ENCODE data around the gene STARD3.

Gene STARD3

DNA sequence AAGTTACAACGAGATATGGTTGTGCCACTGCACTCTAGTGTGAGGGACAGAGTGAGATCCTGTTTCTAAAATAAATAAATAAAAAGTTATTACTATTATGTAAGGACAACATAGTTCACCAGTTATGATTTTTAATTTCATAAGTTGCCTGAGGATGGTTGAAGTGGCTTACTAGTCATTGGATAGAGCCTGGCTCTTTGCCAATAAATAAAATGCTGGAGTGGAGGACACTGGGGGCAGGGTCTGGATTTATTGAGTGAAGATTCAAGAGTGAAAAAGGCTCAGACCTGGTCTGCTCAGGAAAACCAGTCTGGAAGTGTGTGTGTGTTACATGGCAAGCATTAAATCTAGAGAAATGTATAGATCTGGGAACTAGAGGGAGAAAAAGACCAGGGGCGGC lies 2.1 kb downstream of the STARD3 start:
- ATAC-seq: no peak

DNA sequence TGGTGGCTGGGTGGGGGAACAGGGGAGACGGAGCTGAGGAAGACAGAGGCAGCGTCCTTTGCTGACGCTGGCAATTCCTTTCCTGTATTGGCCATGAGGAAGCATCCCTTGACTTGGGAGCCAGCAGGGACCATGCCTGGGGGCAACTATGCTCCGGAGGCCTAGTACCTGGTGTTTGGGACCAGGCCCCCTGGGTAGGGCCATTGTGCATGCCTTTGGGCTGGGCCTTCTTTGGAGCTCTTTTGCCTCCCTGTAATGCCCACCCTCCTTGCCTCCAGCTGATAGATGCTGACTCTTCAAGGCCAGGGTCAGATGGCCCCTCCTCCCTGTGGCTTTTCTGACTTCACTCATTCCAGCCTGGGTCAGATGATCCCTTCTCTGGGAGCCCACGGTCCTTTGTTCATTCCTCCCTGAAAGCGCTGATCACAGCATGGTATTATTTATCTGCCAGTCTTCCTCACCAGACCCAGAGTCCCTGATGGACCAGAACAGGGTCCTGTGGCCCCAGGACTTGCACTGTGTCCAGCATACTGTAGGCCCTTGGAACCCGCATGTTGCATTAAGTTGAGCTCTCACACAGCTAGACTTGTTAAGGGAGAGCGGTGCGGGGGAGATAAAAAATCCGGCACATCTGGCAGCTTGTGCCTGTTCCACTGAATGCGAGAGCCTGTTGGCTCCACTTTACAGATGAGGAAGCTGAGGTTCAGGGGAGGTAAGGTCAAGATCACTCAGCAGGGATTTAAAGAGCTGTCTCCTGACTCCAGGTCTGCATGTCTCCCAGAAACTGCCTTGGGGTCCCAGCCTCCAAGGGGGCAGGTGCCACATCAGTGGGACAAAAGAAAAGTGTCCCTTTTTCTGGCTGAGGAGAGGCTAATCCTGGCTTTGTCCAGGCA lies 2.9 kb downstream of the STARD3 start:
- ATAC-seq: no peak

DNA sequence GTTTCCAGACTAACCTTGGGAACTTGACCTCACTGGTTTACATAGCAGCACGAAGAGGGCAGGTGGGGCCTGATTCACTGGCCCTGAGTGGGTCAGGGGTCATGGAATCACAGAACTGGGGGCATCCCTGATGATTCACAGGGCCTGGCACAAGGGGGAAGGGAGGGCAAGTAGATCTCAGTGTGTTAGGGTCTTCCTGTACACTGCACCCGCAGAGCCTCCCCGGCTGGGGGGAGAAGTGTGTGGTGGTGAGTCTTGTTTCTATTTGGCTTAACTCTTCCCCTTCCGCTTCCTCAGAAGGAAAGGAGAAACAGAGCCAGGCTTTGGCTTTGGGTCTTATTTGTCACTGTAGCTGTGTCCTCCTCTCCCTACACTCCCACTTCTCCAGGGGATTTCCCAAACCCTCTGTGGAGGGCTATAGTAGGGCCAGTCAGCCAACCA lies 3.7 kb downstream of the STARD3 start:
- ATAC-seq: no peak

DNA sequence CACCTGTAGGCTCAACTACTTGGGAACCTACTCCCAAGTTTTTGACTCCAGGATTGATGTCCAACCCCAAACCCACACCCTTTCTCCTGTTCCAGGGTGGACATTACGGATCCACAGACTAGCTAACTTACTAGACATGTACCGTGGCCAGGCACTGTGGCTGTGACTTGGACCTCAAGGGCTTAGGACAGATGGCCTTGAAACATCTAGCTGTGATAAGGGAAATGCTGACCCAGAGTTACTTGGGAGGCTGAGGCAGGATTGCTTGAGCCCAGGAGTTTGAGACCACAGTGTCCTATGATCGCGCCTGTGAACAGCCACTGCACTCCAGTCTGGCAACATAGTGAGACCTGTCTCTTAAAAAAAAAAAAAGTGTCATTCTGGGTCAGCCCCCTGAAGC lies 4.2 kb downstream of the STARD3 start:
- no peak for ATAC-seq

DNA sequence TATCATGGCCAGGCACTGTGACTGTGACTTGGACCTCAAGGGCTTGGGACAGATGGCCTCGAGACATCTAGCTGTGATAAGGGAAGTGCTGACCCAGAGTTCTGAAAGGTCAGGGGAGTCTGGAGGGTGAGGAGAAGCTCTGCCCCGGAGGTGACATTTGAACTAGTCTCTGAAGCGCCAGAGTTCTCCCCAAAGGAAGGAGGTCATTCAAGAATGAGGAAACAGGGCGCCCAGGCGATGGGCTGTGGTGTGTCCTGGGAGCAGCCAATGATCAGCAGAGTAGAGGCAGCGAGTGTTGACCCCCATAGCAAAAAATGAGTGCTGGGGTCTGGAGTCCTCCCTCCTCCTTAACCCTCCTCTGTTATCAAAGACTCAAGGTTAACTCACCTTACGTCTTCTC lies 4.9 kb downstream of the STARD3 start:
- no peak for ATAC-seq

DNA sequence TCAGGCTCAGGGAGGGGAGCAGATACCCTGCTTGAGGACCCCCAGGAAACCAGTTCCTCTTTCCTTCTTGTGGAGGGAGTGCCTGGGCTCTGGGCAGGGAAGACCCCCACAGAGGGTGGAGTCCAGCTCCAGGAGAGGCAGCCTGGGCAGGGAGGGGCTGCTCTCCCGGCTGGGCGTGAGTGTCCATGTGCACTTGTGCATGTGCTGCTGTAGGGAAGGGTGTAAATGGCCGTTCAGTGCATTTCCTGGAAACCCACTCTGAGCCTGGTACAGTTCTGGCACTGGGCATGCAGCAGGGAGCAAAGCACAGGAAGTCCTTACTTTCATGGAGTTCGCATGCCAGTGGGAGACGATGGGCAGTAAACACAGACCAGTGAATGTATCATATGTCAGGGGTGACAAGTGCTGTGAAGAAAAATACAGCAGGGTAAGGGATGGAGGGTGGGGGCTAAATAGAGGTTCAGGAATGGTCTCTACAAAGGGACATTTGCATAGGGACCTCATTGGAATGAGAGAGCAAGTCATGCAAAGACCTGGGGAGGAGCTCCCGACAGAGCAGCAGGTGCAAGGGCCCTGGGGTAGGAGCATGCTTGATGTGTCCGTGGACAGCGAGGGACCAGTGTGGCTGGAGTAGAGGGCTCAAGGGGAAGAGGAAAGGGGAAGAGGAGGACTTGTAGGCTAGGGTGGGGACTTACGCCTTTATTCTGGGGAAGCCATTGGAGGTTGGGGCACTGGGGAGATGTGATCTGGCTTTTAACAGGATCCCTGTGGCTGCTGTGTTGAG lies 5.5 kb downstream of the STARD3 start:
- ATAC-seq: no peak

DNA sequence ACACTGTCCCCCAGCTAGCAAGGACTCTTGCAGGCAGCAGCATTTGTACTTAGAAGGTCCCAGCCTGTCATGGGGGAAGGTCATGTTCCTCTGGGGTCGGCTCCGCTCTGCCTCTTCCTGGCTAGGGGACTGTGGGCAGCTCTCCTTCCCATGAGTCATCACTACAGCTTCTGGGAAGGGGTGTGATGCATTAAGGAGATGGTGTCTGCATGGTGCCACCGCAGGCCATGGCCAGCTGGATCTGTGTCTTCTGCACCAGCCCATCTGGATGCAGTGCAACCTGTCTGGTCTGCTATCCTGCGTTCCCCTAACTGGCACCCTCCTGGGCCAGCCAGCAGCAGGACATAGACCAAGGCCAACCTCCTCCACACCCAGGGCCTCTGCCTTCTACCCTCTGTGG lies 6.3 kb downstream of the STARD3 start:
- ATAC-seq: no peak

DNA sequence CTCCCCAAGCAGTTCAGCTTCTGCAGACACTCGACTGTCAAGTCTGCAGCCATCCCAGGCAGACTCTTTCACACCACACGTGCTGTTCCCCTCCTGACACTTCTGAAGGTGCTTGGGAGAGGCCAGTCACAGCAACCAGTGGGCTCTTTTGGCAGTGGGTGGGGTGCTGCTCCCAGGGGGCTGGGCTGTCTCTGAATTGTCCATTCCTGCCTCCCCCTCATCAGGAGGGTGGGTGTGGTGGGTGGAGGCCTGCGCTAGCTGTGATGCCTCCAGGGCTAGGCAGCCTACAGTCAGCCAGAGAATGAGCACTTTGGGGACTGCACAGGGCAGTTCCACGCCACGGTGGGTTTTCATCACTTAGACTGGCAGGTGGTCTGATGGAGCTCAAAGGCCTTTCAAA lies 10.3 kb downstream of the STARD3 start:
- no peak for ATAC-seq

DNA sequence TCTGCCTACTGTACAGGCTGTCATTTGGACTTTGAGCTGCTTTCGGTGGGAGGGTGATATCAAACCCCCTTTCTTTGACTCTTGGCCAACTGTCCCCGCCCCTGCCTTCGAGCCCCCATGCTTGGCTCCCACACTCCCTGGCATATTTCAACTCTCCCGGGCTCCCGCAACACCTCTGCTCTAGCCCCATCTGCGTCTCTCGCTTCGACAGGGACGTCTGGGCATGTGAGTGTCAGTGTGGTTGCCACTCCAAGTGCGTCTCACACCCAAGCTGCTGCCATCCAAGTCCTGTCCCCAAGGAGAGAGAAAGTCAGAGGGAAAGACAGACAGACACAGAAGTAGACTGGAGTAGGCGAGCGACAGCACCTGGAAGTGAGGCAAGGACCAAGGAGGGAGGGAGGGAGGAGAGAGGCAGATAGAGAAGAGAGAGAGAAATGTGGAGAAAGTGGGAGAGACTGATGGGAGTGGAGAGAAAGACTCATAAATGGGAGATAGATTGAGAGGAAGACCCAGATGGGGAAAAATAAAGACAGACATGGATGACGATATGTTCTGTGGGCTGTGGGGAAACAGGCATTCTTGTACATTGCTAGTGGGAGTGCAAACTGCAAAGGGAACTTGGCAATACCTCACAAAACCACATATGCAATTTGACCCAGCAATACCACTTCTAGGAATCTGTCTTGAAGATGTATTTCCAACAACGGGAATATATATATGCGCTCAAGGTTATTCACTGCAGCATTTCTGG lies 11.8 kb downstream of the STARD3 start:
- no peak for ATAC-seq

DNA sequence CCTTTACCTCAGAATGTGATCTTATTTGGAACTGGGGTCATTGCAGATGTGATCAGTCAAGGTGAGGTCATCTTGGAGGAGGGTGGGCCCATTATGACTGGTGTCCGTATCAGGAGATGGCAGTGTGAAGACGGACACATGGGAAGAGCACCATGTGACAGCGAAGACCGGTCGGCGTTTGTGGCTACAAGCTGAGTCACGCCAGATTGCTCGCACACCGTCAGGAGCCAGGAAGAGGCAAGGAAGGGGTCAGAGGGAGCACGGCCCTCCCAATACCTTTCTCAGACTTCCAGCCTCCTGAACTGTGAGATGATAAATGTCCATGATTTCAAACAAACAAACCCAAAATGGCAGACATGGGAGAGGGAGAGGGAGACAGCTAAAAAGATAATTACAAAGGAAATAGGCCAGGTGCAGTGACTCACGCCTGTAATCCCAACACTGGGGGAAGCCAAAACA lies 13.2 kb downstream of the STARD3 start:
- no peak for ATAC-seq

DNA sequence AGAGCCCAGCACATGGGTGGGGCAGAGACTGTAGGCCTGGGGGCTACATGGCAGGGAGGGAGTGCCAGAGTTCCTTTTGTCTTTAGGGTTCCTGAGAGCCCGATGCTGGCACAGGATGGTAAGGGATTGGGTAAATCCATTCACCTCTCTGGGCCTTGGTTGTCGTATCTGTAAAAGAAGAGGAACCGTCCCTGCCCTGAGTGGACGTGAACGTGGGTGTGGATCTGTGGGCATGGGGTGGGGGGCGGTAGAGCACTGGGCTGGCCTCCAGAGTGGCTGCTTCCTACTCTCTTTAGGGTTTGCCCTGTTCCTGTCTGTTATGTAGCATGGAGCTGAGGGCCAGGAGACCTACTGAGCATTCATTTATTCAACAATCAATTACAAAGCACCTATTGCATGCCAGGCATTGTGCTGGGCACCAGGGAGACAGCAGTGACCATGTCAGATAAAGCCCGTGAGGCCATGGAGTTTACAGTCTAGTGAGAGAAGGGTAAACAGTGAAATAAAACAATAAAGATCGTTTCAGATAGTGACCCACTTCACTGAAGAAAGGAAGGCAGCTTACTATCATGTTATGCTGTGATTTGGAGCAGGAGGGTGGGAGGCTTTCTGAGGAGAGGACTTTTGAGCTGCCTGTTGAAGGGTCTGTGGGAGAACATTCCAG lies 15.1 kb downstream of the STARD3 start:
- ATAC-seq: no peak

DNA sequence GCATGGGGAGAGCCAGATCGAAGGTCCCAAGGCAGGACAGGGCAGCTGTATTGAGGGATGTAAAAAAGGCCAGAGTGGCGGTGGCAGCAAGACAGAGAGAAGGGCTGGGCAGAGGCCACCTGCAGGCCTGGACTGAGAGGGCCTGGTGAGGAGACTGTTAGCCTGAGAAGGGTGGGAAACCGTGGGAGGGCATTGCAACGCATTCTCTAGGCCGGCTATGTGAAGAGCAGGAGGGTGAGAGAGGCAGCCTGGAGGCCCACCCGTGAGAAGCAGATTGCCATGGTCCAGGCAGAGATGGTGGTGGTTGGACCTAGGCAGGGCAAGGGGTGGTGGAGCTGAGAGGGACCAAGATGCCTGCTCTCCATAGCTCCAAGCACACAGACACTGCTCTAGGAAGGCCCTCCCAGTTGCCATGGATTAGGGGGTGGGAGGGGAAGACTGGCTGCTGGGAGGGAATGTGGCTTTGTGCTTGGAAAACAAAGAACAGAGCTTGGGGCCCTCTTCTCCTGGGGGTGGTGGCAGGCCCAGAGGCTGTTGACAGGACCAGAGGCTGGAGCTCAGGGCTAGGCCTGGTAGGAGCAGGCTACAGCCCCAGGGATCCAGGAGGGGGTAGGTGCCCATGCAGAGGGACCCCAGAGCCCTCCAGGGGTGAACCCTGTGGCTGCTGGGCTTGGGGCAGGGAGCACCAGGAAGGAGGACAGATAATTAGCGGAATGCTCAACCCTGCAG lies 15.8 kb downstream of the STARD3 start:
- ATAC-seq: no peak

DNA sequence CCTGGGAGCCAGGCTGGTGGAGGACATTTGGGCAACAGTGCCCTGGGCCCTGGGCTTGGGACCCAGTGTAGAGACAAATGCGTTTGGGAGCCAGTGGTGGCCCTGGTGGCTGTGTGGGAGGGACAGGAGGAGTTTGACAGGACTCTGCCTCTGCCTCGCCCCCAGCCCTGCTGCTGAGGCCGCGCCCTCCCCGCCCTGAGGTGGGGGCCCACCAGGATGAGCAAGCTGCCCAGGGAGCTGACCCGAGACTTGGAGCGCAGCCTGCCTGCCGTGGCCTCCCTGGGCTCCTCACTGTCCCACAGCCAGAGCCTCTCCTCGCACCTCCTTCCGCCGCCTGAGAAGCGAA lies 16.3 kb downstream of the STARD3 start:
- ATAC-seq: no peak

DNA sequence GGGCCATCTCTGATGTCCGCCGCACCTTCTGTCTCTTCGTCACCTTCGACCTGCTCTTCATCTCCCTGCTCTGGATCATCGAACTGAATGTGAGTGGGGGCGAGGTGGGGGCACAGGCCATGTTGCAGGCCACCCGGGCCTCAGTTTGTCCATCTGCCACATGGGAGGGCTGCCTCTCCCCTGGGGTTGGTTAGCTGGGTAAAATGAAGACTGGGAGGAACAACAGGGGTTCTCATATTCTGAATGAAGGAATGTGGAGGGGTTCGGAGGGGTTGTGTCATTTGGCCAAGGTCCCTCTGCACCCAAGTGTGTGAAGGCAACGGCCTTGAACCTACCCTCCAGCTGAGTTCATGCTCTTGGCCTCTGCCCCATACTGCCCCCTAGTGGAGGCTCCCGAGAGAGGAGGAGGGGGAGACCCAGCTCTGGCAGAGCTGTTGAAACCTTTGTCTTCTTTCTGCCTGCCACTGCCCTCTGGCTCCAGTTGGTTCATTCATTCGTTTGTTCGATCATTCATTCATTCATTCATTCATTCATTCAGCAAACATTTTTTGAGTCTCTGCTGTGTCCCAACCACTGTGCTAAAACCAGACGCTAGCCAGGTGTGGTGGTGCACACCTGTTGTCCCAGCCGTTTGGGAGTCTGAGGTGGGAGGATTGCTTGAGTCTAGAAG lies 16.9 kb downstream of the STARD3 start:
- ATAC-seq: peak; percentile 67 to 76

DNA sequence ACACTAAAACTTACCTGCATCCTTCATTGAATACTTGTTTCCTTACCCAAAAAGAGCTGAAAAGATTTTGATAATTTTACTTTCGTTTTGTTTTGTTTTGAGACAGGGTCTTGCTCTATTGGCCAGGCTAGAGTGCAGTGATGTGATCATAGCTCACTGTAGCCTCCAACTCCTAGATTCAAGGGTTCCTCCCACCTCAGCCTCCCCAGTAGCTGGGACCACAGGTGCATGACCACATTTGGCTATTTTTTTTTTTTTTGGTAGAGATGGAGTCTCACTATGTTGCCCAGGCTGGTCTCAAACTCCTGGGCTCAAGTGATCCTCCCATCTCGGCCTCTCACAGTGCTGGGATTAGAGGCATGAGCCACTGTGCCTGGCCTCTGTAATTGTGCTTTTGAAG lies 18.2 kb downstream of the STARD3 start:
- ATAC-seq: no peak

DNA sequence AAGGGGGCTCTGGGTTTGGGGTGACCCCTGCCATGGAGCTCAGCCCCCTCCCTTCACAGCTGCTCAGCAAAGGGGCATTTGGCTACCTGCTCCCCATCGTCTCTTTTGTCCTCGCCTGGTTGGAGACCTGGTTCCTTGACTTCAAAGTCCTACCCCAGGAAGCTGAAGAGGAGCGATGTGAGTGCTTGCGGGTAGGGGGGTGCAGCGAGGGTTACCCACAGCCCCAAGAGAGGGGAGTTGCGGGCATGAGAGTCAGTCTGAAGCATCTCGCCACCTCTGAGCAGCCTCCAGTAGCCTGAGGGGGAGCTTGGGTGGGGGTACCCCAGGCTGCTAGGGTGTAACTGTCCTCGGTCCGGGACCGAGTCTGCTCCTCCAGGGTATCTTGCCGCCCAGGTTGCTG lies 21.4 kb downstream of the STARD3 start:
- ATAC-seq: no peak

DNA sequence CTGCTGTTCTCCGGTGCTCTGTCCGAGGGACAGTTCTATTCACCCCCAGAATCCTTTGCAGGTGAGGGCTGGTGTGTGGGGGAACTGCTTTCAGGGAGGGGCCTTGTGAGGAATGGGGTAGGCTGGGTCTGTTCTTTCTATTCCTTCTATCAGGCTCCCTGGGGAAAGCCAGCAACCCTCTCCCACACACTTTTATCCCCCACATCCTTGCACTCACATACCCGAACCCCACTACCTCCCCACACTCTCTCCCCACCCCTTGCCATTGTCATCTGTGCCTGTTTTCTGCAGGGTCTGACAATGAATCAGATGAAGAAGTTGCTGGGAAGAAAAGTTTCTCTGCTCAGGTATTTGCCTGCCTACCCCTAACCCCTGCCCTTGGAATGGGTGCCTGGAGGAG lies 21.8 kb downstream of the STARD3 start:
- no peak for ATAC-seq

DNA sequence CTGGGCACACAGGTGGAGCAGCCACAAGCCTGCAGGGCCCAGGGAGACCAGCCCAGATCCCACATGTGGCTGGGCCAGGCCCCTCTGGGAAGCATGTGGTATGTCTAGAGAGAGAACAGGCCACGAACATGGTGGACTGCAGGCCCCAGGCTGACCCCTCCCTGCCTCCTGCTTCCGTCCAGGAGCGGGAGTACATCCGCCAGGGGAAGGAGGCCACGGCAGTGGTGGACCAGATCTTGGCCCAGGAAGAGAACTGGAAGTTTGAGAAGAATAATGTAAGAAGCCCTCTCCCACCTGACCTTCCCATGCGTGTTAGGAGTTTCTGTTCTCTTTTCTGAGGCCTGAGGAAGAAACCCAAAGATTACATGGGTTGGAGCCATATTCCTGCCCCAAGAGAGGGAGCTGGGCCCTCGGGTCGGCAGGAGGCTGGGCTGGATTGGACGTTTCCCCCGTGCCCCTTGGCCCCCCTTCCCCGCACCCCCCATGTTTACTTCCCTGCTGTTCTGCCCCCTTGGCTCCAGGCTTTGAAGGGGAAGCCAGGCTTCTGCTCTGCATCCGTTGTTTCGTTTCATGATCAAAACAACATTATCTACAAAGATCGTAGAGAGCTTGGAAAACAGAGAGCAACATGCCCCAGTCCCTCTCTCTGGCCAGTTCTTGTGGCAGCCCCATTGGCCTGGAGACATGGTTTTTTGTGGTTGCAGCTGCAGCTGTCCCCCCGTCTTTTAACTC lies 22.5 kb downstream of the STARD3 start:
- ATAC-seq: no peak

DNA sequence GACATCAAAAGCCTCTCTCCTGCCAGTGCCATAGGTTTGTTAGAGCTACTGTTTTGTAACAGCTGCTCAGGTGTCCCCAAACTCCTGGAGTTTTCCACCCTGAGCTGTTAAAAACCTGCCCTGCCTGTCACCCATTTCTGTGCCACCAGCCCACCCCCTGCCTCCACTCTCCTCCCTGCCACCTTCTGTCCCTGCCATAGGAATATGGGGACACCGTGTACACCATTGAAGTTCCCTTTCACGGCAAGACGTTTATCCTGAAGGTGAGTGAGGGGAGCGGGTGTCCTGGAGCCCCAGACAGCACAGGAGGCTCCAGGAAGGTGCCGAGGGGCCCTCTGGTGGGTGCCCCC lies 23.0 kb downstream of the STARD3 start:
- ATAC-seq: no peak

Data from activated CD4-positive, CD25-positive, alpha-beta regulatory T cell treated with anti-CD3 and anti-CD28 coated beads, Interleukin-2, amount 50 U/mL, for 24 hours (primary cell).